Coronary artery (tissue), 2 donors: Measurements from ENCODE around the gene TUBA3E.
"Not testable (repeated sequence)": the region's sequence is repeated elsewhere in the genome, so short reads cannot be mapped to it uniquely, and the experiment has no call there.

Source experiments
- DNase-seq: peaks from one replicate; pipeline ENCODE4 v3.0.0-alpha.2; 2017; ENCODE audit warnings: low spot score
- H3K27ac ChIP-seq, 2 donors: fragments of 200-600 bp; sonication (generic); one replicate each; pipeline ENCODE4 v1.5.1; 2016 to 2019
- H3K4me3 ChIP-seq: fragments of 200-600 bp; sonication (generic); 2 replicates; pipeline ENCODE4 v1.5.1; 2016; ENCODE audit warnings: mild to moderate bottlenecking, moderate library complexity
- TF ChIP-seq, protein P1 (sequence below): fragments of 200-600 bp; sonication (generic); IDR thresholded peaks from one replicate; pipeline ENCODE4 v1.5.1; 2019; ENCODE audit warnings: antibody characterized with exemption

The TUBA3E gene

DNA sequence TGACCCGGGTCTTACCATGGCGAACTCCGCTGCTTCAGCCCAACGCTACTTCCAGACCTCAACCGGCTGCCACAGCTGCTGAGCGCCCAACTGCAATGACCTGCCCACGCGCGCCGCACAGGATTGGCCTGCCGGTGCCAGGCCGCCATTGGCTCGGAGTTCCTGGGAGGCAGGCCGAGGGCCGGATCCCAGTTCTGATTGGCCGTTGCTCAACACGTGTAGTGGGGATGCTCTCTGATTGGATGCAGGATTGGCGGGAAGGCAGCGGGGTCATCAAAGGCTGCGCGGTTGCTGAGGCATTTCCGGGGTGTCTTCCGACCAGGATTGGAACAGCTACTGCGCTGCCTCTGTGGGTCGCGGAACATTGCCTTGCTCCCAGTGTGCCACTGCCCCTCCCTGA is at the start of gene TUBA3E:
Gene TUBA3E, minus strand, starts transcription at position 97 of the 400 bp plus-strand sequence. Its CDS starts 79 bp downstream, at position 18.
- Histone ChIP-seq H3K27ac (no peak within 1 kb of the TSS), H3K4me3 (no peak within 1 kb of the TSS)
- TF ChIP-seq, protein P1, sequence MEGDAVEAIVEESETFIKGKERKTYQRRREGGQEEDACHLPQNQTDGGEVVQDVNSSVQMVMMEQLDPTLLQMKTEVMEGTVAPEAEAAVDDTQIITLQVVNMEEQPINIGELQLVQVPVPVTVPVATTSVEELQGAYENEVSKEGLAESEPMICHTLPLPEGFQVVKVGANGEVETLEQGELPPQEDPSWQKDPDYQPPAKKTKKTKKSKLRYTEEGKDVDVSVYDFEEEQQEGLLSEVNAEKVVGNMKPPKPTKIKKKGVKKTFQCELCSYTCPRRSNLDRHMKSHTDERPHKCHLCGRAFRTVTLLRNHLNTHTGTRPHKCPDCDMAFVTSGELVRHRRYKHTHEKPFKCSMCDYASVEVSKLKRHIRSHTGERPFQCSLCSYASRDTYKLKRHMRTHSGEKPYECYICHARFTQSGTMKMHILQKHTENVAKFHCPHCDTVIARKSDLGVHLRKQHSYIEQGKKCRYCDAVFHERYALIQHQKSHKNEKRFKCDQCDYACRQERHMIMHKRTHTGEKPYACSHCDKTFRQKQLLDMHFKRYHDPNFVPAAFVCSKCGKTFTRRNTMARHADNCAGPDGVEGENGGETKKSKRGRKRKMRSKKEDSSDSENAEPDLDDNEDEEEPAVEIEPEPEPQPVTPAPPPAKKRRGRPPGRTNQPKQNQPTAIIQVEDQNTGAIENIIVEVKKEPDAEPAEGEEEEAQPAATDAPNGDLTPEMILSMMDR = no peak
- no peak for DNase-seq

DNA sequence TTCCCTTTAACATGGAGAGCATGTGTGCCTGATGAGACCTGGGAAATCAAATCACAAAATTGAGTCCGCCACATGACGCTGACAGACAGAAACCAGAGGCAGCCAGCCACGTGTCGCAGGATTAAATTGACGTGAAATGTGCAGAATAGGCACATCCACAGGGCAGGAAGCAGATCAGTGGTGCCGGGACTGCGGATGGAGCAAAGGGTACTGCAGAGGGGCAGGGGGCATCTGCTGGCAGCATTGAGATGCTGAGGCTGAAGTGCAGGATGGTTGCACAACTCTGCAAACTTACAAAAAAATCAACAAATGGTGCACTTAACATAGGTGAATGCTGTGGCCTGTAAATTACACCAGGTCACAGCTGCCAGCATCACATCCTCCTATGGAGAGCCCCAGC is 48.2 kb upstream of the TUBA3E start:
- Histone ChIP-seq H3K27ac (no peak overlapping the region), H3K4me3 (no peak overlapping the region)
- TF ChIP-seq, protein P1 = no peak
- DNase-seq = no peak

DNA sequence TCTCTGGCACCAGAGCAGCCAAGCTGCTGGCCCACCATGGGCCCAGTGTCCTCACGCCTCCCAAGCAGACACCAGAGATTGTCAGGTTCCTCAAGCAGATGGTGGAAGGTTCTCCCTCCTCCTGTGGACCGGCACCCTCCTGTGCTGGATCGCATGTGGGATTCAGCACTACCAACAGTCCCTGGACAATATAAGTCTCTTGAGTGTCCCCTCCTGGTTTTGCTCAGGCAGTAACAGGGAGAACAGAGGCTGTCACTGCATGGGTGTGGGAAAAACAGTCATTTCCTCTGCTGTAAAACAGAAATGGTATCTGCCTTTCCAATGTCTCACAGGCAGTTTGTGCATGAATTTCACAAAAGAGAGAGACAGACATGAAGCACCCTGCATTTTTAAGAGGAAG is 47.7 kb upstream of the TUBA3E start:
- no peak overlapping the region for H3K27ac ChIP-seq
- TF ChIP-seq, protein P1 = no peak
- no peak overlapping the region for H3K4me3 ChIP-seq
- no peak for DNase-seq

DNA sequence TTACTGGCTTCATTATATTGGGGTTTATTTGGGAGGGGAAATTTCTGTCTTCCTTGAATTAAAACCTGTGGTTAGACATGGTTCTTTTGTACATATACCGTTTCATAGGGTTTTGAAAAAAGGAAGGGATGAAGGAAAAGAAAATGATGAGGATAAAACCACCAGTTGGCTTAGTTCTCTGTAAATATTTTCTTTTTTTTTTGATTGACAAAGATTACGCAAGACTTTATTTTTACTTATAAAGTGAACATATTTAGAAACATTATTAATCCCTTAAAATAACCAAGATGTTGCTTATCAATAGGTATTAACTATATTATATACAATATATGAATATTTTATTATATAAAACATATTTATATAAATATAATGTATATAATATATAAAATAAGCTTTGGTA is 45.1 kb upstream of the TUBA3E start:
- TF ChIP-seq, protein P1 = no peak
- no peak for DNase-seq
- no peak overlapping the region for H3K27ac ChIP-seq
- H3K4me3 ChIP-seq = no peak overlapping the region

DNA sequence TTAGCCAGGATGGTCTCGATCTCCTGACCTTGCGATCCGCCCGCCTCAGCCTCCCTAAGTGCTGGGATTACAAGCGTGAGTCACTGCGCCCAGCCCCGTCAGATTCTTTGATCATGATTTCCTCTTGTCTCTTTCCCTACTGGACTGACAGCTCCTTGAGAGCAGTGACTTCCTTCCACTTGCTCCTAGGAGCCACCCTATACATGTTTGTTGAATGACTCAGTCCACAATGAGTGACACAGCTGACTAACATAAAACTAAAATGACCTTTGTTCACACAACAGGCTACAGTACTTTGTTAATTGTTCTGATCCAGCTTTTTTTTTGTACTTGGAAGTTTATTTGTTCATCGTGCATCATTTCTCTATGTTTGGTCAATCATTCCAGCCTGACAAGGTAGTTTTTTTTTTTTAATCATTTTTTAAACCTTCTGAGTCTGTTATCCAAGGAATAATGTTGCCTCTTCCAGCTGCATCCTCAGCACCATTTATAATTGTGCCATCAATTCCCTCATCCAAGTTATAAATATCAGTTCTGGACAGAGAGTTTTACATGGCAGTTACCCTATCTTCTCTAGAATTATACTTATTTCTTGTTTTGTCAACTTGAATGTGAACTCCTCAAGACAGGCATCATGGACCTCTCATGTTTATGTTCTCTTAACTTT is 42.9 kb upstream of the TUBA3E start:
- no peak for DNase-seq
- H3K4me3 ChIP-seq = no peak overlapping the region
- TF ChIP-seq, protein P1 = no peak
- no peak overlapping the region for H3K27ac ChIP-seq

DNA sequence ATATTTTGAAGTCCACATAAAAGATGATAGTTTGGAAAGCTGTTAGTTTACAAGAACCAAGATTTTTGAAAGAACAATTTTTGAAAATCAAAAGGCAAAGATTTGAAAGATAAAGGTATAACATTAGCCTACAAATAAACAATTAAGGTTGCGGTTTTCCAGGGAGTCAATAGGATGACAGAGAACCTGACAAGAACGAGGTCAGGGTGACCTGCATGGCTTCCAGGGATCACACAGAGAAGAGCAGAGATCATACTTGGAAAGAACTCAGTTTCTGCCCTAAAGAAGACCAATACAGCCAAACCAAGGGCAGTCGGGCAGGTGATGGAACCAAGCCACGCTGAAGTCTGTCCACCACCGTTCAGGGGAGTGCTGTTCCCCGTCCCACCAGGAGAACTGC is 41.3 kb upstream of the TUBA3E start:
- not testable (repeated sequence) for H3K27ac ChIP-seq, H3K4me3 ChIP-seq, DNase-seq

DNA sequence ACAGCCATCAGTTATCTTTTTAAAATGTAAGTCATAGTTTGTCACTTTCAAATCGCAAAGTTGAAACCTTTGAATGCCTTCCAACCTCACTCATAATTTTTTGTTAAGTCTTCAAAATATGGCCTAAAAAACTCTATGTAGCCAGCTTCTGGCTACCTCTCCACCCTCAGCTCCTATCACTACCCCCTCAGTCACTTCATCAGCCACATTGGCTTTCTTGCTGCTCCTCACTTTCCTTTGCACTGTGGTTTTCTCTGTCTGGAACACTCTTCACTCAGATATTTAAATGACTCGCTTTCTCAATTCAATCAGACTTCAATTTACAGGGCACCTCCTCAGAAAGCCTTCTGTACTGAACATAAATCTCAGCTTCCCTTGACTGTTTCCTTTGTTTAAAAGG is 34.8 kb upstream of the TUBA3E start:
- not testable (repeated sequence) for H3K4me3 ChIP-seq, DNase-seq, H3K27ac ChIP-seq

DNA sequence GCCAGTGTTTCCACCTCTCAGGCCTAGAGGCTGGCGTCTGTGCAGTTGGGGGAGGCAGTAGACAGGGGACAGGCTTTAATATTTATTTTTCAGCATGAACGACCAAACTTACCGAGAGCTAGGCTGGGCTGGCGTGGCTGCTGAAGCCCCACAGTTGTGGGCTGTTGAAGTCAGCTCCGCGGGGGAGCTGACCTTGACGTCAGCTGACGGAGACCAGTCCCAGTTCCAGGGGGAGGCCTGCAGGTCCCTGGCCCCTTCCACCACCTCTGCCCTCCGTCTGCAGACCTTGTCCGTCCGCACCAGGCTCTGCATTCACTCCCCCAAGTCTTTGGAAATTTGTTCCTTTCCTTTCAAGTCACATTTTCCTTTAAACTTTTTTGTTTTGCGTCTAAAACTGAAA is 33.4 kb upstream of the TUBA3E start:
- H3K27ac ChIP-seq = no peak overlapping the region
- no peak for DNase-seq
- H3K4me3 ChIP-seq = no peak overlapping the region
- TF ChIP-seq, protein P1 = no peak

DNA sequence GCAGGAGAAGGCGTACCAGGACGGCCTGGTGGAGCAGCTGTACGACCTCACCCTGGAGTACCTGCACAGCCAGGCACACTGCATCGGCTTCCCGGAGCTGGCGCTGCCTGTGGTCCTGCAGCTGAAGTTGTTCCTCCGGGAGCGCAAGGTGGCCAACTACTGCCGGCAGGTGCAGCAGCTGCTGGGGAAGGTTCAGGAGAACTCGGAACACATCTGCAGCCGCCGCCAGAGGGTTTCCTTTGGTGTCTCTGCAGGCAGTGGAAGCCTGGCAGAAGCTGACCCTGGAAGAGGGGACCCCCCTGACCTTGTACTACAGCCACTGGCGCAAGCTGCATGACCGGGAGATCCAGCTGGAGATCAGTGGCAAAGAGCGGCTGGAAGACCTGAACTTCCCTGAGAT is 32.7 kb upstream of the TUBA3E start:
- not testable (repeated sequence) for DNase-seq, H3K27ac ChIP-seq, H3K4me3 ChIP-seq

DNA sequence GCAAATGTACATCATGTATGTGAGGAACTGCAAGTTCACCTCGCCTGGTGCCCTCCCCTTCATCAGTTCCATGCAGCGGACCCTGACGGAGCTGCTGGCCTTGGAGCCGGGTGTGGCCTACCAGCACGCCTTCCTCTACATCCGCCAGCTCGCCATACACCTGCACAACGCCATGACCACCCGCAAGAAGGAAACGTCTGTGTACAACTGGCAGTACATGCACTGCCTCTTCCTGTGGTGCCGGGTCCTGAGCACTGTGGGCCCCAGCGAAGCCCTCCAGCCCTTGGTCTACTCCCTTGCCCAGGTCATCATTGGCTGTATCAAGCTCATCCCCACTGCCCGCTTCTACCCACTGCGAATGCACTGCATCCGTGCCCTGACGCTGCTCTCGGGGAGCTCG is 32.1 kb upstream of the TUBA3E start:
- not testable (repeated sequence) for H3K27ac ChIP-seq, DNase-seq, H3K4me3 ChIP-seq

DNA sequence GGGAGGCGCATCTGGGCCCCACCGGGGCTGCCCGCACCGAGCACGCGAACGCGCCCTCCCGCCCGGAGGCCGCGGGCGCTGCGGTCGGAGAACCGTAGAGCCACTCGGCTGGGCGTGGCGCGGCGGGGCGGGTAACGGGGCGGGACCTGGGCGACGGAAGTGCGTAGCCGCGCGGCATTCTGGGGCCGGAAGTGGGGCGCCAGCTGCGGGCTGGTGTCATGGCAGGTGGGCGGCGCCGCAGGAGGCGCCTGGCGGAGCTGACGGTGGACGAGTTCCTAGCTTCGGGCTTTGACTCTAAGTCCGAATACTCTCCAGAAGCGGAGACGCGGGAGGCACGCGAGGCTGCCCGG is 30.9 kb upstream of the TUBA3E start:
- not testable (repeated sequence) for H3K27ac ChIP-seq, DNase-seq, H3K4me3 ChIP-seq

DNA sequence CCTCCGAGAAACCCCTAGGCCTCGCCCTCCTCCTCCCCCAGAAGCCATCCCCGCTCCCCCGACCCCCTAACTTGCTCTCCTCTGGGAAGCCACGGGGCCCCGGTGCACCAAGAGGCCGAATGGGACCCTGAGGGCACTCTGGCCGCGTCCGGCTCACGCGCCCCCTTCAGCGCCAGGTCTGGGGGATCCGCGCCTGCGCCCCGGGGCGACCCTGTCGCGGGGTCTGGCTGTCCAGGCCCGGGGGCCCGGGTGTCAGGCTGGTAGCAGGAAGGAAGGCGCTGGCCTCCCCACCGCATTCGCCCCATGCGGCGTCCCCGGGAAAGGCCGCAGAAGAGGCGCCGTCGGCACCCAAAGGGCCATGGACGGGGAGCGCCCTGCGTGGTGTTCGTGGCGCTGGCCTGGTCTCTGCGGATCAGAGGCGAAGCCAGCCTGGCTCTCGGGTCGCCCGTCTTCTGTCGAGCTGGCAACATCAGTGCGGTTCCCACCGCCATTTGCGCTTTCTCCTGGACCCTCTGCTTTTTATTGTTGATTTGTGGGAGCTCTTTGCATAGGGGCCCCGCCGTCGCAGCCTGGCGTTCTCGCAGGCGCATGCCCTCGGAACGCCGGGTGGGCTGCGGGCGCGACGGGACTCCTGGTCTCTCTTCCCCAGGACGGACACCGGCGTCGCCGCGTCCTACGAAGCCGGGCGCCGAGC is 30.4 kb upstream of the TUBA3E start:
- not testable (repeated sequence) for H3K4me3 ChIP-seq, DNase-seq, H3K27ac ChIP-seq
